GM12872 (cell line): ENCODE measurements around the gene SEPTIN8.

ENCODE experiments used
- TF ChIP-seq, protein P1 (sequence below): IDR thresholded peaks from 3 replicates; pipeline ENCODE4 v1.5.1; 2011; ENCODE audit warnings: low read depth, mild to moderate bottlenecking, low read length, moderate library complexity; ENCODE audit not compliant: insufficient read depth

SEPTIN8 gene

DNA sequence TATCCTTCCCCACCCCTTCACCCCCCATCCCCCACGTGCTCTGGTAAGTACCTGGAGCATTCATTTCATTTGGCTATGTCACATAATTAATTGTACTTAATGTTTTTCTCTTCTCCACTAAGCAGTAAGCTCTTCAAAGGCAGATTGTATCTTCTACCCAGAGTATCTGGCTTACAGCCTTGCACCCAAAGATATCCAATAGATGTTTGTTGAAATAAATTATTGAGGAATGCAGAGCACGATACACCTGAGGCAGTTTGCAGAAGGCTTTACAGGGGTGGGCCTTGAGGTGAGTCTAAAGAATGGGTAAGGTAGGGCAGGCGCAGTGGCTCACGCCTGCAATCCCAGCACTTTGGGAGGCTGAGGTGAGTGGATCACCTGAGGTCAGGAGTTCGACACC, 33.6 kb upstream of the SEPTIN8 start:
- TF ChIP-seq, protein P1, sequence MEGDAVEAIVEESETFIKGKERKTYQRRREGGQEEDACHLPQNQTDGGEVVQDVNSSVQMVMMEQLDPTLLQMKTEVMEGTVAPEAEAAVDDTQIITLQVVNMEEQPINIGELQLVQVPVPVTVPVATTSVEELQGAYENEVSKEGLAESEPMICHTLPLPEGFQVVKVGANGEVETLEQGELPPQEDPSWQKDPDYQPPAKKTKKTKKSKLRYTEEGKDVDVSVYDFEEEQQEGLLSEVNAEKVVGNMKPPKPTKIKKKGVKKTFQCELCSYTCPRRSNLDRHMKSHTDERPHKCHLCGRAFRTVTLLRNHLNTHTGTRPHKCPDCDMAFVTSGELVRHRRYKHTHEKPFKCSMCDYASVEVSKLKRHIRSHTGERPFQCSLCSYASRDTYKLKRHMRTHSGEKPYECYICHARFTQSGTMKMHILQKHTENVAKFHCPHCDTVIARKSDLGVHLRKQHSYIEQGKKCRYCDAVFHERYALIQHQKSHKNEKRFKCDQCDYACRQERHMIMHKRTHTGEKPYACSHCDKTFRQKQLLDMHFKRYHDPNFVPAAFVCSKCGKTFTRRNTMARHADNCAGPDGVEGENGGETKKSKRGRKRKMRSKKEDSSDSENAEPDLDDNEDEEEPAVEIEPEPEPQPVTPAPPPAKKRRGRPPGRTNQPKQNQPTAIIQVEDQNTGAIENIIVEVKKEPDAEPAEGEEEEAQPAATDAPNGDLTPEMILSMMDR, result no peak

GRCh38 chr5:132808866-132809265, 31.8 kb upstream of the SEPTIN8 start:
- TF ChIP-seq, protein P1, result no peak

DNA sequence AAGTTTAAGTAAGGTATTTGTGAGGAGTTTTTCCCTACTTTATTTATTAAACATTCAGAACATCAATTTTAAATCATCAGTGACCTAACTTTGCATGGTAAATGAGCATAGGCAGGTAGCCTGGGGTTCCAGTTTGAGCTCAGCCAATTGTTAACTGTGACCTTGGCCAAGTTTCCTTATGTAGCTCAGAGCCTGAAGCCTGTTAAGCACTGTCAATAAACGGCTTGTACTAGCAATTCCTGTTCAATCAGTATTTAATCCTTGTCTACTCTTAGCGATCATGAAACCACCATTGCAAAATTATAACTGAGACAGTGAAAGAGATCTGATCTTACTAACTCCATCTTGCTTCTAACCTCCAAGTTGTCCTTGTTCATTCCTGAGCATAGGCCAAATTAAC, 31.4 kb upstream of the SEPTIN8 start:
- TF ChIP-seq, protein P1, result no peak

DNA sequence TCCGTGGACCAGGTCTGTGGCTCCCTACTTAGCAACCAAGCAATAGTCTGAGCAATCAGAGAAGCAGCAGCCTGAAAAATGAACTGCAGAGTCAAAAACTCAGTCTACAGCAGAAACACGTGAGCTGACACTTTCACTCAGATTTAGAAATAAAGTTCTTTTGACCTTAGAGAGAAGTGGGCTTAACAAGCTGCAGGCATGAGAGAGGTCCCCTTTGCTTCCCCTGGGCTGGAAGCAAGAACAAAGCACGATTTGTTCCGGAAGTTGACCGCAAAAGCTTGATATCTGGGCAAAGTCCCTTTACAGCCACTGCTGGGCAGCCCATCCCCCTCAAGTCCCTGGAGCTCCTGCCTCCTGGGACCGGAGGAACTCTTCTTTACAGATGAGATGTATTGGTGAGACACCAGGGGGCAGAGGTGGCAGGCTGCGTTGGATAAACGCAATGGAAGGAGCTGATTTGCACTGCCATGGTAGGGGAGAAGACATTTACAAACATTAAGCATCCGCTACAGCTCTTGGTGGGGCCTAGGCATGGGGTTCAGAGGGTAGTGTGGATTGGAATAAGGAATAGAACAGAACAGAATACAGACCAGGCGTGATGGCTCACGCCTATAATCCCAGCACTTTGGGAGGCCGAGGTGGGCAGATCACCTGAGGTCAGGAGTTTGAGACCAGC, 30.3 kb upstream of the SEPTIN8 start:
- TF ChIP-seq, protein P1, result 0 out of 3 replicates have a peak, but pooled peaks have one; percentile 26

DNA sequence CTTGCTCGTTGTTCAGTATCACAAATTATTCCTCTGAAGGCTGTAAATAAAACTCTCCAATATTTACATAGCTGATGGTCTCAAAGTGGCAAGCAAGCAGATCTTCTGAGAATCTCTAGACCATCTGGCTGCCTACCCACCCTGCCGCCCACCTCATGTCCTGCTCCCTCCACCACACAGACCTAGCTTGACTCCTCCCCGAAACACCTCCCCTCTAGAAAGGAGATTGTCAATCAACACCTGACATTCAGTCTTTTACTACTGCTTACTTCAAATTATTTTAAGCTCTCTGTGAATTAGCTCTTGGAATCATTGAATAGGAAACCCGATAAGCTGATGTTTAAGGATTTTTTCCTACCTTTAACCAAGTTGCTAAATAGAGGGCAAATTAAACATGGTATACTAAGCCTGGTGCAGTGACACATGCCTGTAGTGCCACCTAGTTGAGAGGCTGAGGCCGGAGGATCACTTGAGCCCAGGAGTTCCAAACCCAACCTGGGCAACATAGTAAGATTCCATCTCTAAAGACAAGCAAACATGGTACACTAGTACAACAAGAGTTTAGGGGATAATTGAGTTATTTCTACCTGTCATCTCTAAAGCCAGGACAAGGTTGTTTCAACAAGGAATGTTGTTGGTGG, 25.1 kb upstream of the SEPTIN8 start:
- TF ChIP-seq, protein P1, result 0 out of 3 replicates have a peak, but pooled peaks have one; percentile 16

- TF ChIP-seq, protein P1, result no peak
Observed at GRCh38 chr5:132800545-132800944, 23.5 kb upstream of the SEPTIN8 start.

- TF ChIP-seq, protein P1, result no peak
Observed at GRCh38 chr5:132799392-132799791, 22.4 kb upstream of the SEPTIN8 start.
